K562 (cell line): ENCODE data around the gene HSD17B11. TPM values are rescaled to one million over a fixed set of nuclear protein-coding genes. Genes with fewer than 3 reads are reported as not detected.

Experiments
- CREB5 ChIP-seq: fragments of 250-450 bp; sonication (Bioruptor Pico); IDR thresholded peaks from 2 replicates; pipeline ENCODE4 v1.5.0; 2020; ENCODE audit warnings: mild to moderate bottlenecking
- HIVEP1 ChIP-seq: fragments of 250-450 bp; sonication (Bioruptor Pico); IDR thresholded peaks from 2 replicates; pipeline ENCODE4 v1.4.0; 2020; ENCODE audit warnings: mild to moderate bottlenecking
- MCM7 ChIP-seq, 2 experiments: fragments of 450-650 bp; IDR thresholded peaks; 2 replicates each; pipeline ENCODE4 v1.6.1; 2016 to 2018
- SMARCC2 ChIP-seq: fragments of 450-650 bp; IDR thresholded peaks from 2 replicates; pipeline ENCODE4 v1.6.1; 2017; ENCODE audit warnings: antibody characterized with exemption, moderate library complexity, mild to moderate bottlenecking, low read depth
- ZBTB40 ChIP-seq, 2 experiments: fragments of 450-650 bp in 1 of 2; sonication (generic) in 1 of 2; formaldehyde crosslinking in 1 of 2; IDR thresholded peaks; 2 replicates each; pipeline versions ENCODE4 v1.7.1 to v1.9.0; 2016 to 2022; ENCODE audit warnings: inconsistent platforms in 1 of 2, mild to moderate bottlenecking in 1 of 2, missing genetic modification reagents in 1 of 2
- ZFX ChIP-seq: sonication (generic); formaldehyde crosslinking; IDR thresholded peaks from 2 replicates; pipeline ENCODE4 v1.8.0; 2022; ENCODE audit warnings: mild to moderate bottlenecking, missing genetic modification reagents, moderate library complexity
- polyA plus RNA-seq, 8 experiments: library from polyadenylated mRNA; depleted of rRNA in 4 of 8; stranded (reverse) in 5 of 8; unstranded in 3 of 8; fragments of >200 nt; fragmentation: Nextera tagmentation in 2 of 8; fragmentation: Illumina TruSeq in 1 of 8; extraction: Ambion mirVana in 2 of 8; extraction: Trizol in 1 of 8; gene quantifications; 2 replicates each; pipeline versions ENCODE4 v1.2.1 to v1.2.3, GENCODE V29; 2011 to 2014; ENCODE audit warnings: inconsistent platforms in 1 of 8, missing spikeins in 1 of 8
- total RNA-seq, 7 experiments: library from RNA; depleted of rRNA in 6 of 7; stranded (reverse); fragments of >200 nt in 6 of 7; fragmentation: Illumina TruSeq in 2 of 7; extraction: Trizol in 2 of 7; gene quantifications; 2 replicates each; pipeline versions ENCODE4 v1.2.1 to v1.2.3, GENCODE V29; 2011 to 2021; ENCODE audit warnings: low replicate concordance in 1 of 7

Gene HSD17B11
- total and polyA plus RNA-seq, 9 of the 15 experiments (the other 6 are each of a cell fraction or from before 2014, with no cell fraction given), result 26.0 to 108 (median 81.0) TPM

- TF ChIP-seq CREB5 (CRISPR knock-in tag) (no peak), SMARCC2 (peak; percentile 22; the same call in 1 of the 2 replicates), ZFX (CRISPR knock-in tag) (no peak; the same call in 1 of the 2 replicates), HIVEP1 (no peak), ZBTB40 (IDR thresholded peaks at IDR 0.05) (peak; percentile 26; the same call in 1 of the 2 replicates), ZBTB40 (CRISPR knock-in tag; IDR thresholded peaks at IDR 0.05) (no peak), MCM7 (IDR thresholded peaks at IDR 0.05) (no peak)
Observed at GRCh38 chr4:87391576-87392054, 627 bp upstream of the HSD17B11 start (continued).
